IPS-18c (cell line): ENCODE data around the gene SFI1.

ENCODE experiments used
- H3K4me3 ChIP-seq: 2 replicates; pipeline ENCODE4 v1.7.0; 2013; ENCODE audit warnings: low read depth, mild to moderate bottlenecking, low read length, moderate library complexity; ENCODE audit not compliant: insufficient read depth
- H3K9me3 ChIP-seq: one replicate; pipeline ENCODE4 v1.6.1; 2013; ENCODE audit warnings: mild to moderate bottlenecking, low read length, moderate library complexity; ENCODE audit not compliant: control insufficient read depth, insufficient read depth

The SFI1 gene

DNA sequence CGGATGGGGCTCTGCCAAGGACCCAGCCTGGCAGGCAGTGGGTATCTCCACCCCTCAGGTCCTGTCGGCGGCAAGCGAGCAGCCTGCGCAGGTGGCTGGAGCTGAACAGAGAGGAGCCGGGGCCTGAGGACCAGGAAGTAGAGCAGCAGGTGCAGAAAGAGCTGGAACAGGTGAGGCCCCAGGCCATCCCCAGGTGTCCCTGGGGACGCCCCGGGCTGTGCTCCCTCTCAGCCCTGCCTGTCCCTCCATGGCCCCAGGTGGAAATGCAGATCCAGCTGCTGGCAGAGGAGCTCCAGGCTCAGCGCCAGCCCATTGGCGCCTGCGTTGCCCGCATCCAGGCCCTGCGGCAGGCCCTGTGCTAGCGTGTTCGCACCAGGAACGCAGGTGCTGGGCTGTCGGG is 121.7 kb downstream of the SFI1 start:
- Histone ChIP-seq H3K9me3 (no peaks in the 10 kb centered on the region), H3K4me3 (no peak overlapping the region)

DNA sequence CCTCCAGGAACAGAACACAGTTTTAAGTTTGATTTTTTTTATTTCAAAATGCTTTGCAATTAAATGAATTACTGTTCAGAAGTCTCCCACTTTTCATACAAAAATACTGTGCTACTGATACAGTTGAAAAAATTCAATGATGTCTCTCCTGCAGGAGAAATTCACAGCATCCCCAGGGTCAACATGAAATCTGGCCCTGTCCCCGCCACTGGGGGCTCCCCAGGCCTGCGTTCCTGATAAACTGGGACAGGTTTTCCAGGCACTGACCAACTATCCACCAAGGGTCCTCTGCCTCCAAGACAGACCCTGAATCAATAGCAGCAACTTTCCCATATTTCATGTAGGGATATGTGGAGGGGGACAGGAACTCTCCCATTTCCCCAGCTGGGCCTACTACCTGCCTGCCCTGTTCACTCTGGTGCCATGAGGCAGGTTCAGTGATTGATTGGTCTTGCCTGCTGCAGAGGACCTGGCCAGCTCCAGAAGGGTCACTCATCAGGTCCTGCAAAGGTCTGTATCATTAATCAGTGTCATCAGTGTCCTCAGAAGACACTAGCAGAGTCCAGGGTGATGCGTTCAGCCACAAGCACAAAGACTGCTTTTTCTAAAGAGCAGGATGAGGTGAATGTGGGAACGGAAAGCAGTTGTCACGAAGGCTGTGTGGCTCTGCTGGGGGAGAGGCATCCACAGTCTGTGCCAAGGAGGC is 122.3 kb downstream of the SFI1 start:
- no peaks in the 10 kb centered on the region for H3K9me3 ChIP-seq

GRCh38 chr22:31619611-31620300 is 123.4 kb downstream of the SFI1 start:
- Histone ChIP-seq H3K4me3 (no peak overlapping the region), H3K9me3 (no peaks in the 10 kb centered on the region)

More for the DNA sequence above, 122.3 kb downstream of the SFI1 start:
- no peak overlapping the region for H3K4me3 ChIP-seq

- no peaks in the 10 kb centered on the region for H3K9me3 ChIP-seq
Measured at GRCh38 chr22:31620756-31621480, 124.6 kb downstream of the SFI1 start.

DNA sequence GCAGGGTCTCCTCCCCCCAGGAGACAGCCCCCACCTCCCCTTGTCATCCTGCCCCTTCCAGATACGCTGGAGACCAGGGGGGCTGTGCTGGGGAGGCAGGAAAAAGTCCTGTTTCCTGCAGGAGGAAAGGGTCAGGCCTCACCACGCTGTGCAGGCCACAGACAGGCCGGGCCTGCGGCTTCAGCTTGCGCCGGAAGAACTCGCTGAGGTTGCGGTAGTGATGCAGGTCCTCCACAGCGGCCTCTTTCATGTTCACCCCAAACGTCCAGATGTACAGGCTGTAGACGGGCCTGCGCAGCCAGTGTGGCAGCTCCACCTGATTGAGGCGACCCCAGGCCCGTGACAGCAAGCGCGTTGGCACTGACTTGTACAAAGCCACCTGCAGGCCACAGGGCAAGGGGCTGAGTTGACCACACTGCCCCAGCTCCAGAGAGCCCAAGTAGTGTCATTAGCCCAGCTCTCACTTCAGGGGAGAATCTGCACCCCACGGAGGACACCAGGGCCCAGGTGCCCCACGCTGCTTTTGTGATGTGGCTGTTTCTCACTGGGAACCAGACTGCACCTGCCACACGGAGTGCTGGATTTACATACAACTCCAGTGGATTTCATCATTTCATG is 125.3 kb downstream of the SFI1 start:
- H3K4me3 ChIP-seq: no peak overlapping the region
- no peaks in the 10 kb centered on the region for H3K9me3 ChIP-seq

More at GRCh38 chr22:31620756-31621480, 124.6 kb downstream of the SFI1 start:
- no peak overlapping the region for H3K4me3 ChIP-seq

DNA sequence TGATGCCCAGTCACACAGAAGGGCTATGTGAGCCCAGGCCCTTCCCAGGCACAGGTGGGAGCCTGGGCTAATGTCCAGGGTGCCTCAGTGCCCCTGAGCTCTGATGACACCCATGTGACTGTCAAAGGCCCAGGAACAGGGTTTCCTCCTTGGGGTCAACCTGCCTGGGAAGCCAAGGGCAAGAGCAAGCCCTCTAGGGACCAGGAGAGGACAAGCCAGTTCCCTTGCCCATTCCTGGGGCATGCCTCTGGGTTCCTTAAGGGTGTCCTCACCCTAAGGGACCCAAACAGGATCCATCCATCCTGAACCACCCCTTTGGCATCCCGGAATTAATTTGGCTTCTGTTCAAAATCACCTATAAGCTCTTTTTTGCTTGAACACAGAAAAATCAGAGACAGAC is 126.6 kb downstream of the SFI1 start:
- H3K9me3 ChIP-seq: no peaks in the 10 kb centered on the region
- H3K4me3 ChIP-seq: no peak overlapping the region

DNA sequence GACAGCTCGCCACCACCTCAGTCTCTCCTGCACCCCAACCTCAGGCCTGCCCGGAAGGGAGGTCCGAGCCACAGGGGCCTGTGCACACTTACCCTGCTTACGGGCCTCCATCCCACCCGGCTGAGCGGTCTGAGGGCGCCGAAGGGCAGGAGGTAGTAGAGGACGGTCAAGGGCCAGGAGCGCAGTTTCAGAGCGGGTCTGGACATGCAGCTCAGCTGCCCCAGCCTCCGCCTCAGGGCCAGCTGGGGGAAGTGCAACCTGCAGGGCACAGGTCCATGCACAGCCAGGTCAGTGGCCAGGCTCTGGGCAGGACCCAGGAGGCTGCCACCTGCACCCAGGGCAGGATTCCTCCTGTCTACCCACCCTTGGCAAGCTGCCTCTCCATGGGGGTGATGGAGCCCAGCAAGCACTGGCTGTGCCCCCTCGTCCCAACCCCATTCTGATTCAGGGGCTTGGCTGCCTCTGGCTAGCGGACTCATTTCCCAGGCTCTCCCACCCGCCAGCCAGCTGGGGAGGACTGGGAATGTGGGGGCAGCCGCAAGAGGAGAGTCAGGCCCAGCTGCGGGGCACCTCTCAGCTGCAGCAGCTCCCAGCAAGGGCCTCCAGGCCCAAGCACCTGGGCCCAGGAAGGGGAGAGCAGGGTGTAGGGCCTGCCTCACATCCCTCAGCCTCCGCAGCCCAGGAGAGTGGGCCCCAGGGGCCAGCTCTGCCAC is 127.4 kb downstream of the SFI1 start:
- Histone ChIP-seq H3K4me3 (no peak overlapping the region), H3K9me3 (no peaks in the 10 kb centered on the region)

- H3K4me3 ChIP-seq: peak overlapping the region; percentile 4; the same call in 1 of the 2 replicates
Measured at GRCh38 chr22:31625257-31625640, 128.9 kb downstream of the SFI1 start.

GRCh38 chr22:31625661-31626426 is 129.5 kb downstream of the SFI1 start:
- Histone ChIP-seq H3K4me3 (peak overlapping the region; percentile 21), H3K9me3 (no peaks in the 10 kb centered on the region)

More at GRCh38 chr22:31625257-31625640, 128.9 kb downstream of the SFI1 start:
- H3K9me3 ChIP-seq: no peaks in the 10 kb centered on the region

DNA sequence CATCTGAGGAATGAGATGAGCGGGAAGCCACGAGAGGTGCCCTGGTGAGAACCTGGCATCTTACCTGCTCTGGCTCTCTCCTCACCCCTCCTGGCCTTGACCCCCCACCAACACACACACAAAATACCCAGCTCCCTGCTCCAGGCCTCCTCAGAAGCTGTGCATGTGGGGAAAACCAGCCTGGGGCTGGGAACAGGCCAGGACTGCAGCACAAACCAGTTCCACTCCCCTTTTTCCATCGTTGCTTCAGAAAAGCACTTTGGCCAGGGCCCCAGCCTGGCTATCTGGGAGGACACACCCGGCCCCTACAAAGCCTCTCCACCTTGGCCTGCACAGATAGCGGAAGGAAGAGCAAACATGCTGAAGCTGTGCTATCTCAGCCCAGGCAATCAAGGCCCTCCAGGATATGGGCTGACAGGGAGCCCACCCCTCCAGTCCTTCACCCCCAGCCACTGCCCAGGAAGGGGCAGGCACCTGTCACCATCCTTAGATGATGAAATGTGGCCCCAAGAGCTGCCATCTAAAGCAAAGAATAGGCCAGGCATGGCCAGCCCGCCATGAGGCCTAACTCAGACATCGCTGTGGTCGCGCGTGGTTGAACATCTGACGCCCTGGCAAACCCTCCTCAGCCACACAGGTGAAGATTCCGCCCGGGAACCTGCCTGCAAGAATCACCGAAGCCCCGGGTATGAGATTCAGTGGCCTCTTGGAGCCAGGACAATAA is 130.3 kb downstream of the SFI1 start:
- H3K4me3 ChIP-seq: no peak overlapping the region
- no peaks in the 10 kb centered on the region for H3K9me3 ChIP-seq

DNA sequence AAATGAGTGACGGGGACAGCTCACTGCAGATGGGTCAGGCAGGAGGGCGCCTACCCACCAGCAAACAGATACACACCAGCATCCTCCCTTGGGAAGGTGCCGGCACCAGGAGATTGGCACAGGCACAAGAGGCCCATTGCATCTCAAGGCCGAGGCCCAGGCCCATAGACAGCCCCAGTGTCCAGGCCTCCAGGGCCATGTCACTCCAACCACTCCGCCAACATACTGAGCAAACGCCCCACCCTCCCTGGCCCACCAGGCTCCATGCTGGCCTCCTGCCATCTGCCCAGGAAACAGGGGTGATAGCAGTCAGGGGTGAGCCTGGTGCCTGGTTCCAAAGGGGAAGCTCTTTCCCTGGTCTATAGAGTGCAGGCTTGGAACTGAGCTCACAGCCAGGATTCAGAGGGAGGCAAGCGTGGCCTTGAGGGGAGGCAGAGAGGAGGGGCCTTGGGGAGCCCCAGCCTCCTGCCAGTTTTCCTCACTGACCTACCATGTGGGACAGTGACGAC is 130.9 kb downstream of the SFI1 start:
- Histone ChIP-seq H3K9me3 (no peaks in the 10 kb centered on the region), H3K4me3 (no peak overlapping the region)

DNA sequence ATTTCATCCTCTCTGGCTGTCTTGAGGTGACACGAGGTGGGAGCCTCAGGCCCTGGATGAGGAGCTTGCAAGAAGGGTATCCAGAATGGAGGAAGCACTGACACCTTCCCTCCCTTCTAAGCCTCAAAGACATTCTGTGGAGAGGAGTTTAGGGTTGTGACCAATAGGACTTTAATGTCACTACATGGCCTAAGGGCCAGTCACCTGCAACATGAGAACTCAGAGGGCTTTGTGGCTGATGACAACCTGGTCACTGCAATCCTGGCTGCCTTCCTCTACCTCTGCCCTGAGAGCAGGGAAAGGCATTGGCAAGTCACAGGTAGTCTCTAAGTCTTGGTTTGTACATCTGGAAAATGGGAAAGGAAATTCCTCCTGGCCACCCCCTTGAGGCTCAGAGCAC is 132.0 kb downstream of the SFI1 start:
- Histone ChIP-seq H3K9me3 (no peaks in the 10 kb centered on the region), H3K4me3 (no peak overlapping the region)

GRCh38 chr22:31628969-31629708 is 132.8 kb downstream of the SFI1 start:
- H3K9me3 ChIP-seq: no peaks in the 10 kb centered on the region
- H3K4me3 ChIP-seq: 0 out of 2 replicates have a peak overlapping the region, but pooled peaks have one; percentile 78

GRCh38 chr22:31629741-31630184 is 133.4 kb downstream of the SFI1 start:
- Histone ChIP-seq H3K9me3 (no peaks in the 10 kb centered on the region), H3K4me3 (peak overlapping the region; percentile 78)
